CD14-positive monocyte (primary cell): ENCODE results near the gene ICOS. TPM values are rescaled to one million over a fixed set of nuclear protein-coding genes. Genes with fewer than 3 reads are reported as not detected.

Experiments
- DNase-seq, 3 donors: peaks; one replicate each; pipeline ENCODE4 v3.0.0-alpha.2; 2011 to 2022
- H2AFZ ChIP-seq: 2 replicates; pipeline ENCODE4 v1.6.0; 2012; ENCODE audit warnings: mild to moderate bottlenecking, low read depth, low read length, inconsistent platforms; ENCODE audit not compliant: insufficient read depth, poor library complexity, severe bottlenecking
- H3K27ac ChIP-seq, 2 donors: 1 replicate in 1 of 2; 2 replicates in 1 of 2; pipeline ENCODE4 v1.5.1; 2012 to 2013; ENCODE audit warnings: low read length in 2 of 2, control low read depth in 1 of 2, inconsistent platforms in 1 of 2, low read depth in 1 of 2, mild to moderate bottlenecking in 1 of 2
- H3K27me3 ChIP-seq, 2 donors: one replicate each; pipeline versions ENCODE4 v1.6.0 to v1.6.1; 2011 to 2013; ENCODE audit warnings: low read length in 2 of 2; ENCODE audit not compliant: control insufficient read depth in 2 of 2, insufficient read depth in 2 of 2
- H3K36me3 ChIP-seq, 2 donors: replicated peaks in 1 of 2; 1 replicate in 1 of 2; 2 replicates in 1 of 2; pipeline versions ENCODE4 v1.5.1 to v1.6.1; 2012 to 2013; ENCODE audit warnings: low read length in 2 of 2, control low read depth in 1 of 2, inconsistent platforms in 1 of 2, mild to moderate bottlenecking in 1 of 2; ENCODE audit not compliant: insufficient read depth in 2 of 2, control insufficient read depth in 1 of 2
- H3K4me1 ChIP-seq, 2 donors: 1 replicate in 1 of 2; 2 replicates in 1 of 2; pipeline versions ENCODE4 v1.5.1 to v1.6.1; 2012 to 2013; ENCODE audit warnings: low read length in 2 of 2, control low read depth in 1 of 2, inconsistent platforms in 1 of 2, mild to moderate bottlenecking in 1 of 2, moderate library complexity in 1 of 2; ENCODE audit not compliant: insufficient read depth in 2 of 2, control insufficient read depth in 1 of 2
- H3K4me2 ChIP-seq: replicated peaks from 2 replicates; pipeline ENCODE3; 2012; ENCODE audit warnings: low read length, moderate library complexity, mild to moderate bottlenecking; ENCODE audit not compliant: poor library complexity, severe bottlenecking; ENCODE audit errors: extremely low read depth
- H3K4me3 ChIP-seq, 3 experiments: fragments of 200-600 bp in 1 of 3; sonication (generic) in 1 of 3; replicated peaks in 1 of 3; 1 replicate in 2 of 3; 2 replicates in 1 of 3; pipeline ENCODE4 v1.5.1; 2011 to 2013; ENCODE audit warnings: low read length in 3 of 3, mild to moderate bottlenecking in 3 of 3, control low read depth in 2 of 3, low read depth in 2 of 3, inconsistent platforms in 1 of 3, moderate library complexity in 1 of 3
- H3K79me2 ChIP-seq: 2 replicates; pipeline ENCODE4 v1.6.0; 2012; ENCODE audit warnings: mild to moderate bottlenecking, control low read depth, inconsistent platforms, low read length, moderate library complexity; ENCODE audit not compliant: insufficient read depth
- H3K9ac ChIP-seq: 2 replicates; pipeline ENCODE4 v1.6.0; 2017; ENCODE audit warnings: low read length, mild to moderate bottlenecking; ENCODE audit not compliant: insufficient read depth, poor library complexity, severe bottlenecking
- H3K9me3 ChIP-seq, 2 donors: replicated peaks in 1 of 2; 1 replicate in 1 of 2; 2 replicates in 1 of 2; pipeline versions ENCODE4 v1.5.1 to v1.6.1; 2012 to 2013; ENCODE audit warnings: low read length in 2 of 2, control low read depth in 1 of 2; ENCODE audit not compliant: control insufficient read depth in 1 of 2, insufficient read depth in 1 of 2
- H4K20me1 ChIP-seq: 2 replicates; pipeline ENCODE4 v1.6.0; 2012; ENCODE audit warnings: mild to moderate bottlenecking, low read length, control low read depth, moderate library complexity; ENCODE audit not compliant: insufficient read depth
- H3K27ac Mint-ChIP-seq, 7 donors: one replicate each; pipeline ENCODE4 v1.8.0; 2020; ENCODE audit warnings: mild to moderate bottlenecking in 7 of 7, mixed read lengths in 7 of 7, moderate library complexity in 6 of 7, inconsistent platforms in 2 of 7
- H3K27me3 Mint-ChIP-seq, 3 donors: one replicate each; pipeline ENCODE4 v1.8.0; 2021 to 2022; ENCODE audit warnings: low read depth in 3 of 3, mild to moderate bottlenecking in 3 of 3, mixed read lengths in 3 of 3, moderate library complexity in 3 of 3, inconsistent platforms in 1 of 3
- H3K36me3 Mint-ChIP-seq, 2 donors: one replicate each; pipeline ENCODE4 v1.8.0; 2020; ENCODE audit warnings: mixed read lengths in 2 of 2, inconsistent platforms in 1 of 2, mild to moderate bottlenecking in 1 of 2
- H3K4me1 Mint-ChIP-seq: one replicate; pipeline ENCODE4 v1.8.0; 2020; ENCODE audit warnings: mild to moderate bottlenecking, mixed read lengths
- H3K4me3 Mint-ChIP-seq, 2 donors: one replicate each; pipeline ENCODE4 v1.8.0; 2020; ENCODE audit warnings: mild to moderate bottlenecking in 2 of 2, mixed read lengths in 2 of 2, moderate library complexity in 1 of 2
- H3K9me3 Mint-ChIP-seq, 7 donors: one replicate each; pipeline ENCODE4 v1.8.0; 2020 to 2022; ENCODE audit warnings: mixed read lengths in 7 of 7, mild to moderate bottlenecking in 6 of 7, moderate library complexity in 6 of 7, inconsistent platforms in 2 of 7
- CTCF ChIP-seq: fragments of 200-600 bp; IDR thresholded peaks from one replicate; pipeline ENCODE4 v1.8.0; 2022; ENCODE audit warnings: antibody characterized with exemption, mild to moderate bottlenecking
- WGBS: methylation state at CpG from one replicate; pipeline ENCODE4 v1.1.5; 2013; ENCODE audit warnings: missing lambda C conversion rate; ENCODE audit not compliant: insufficient coverage; 5-methylcytosine and 5-hydroxymethylcytosine counted together
- intact Hi-C, 2 donors: fragments of 100-400 bp; cut with micrococcal nuclease; formaldehyde crosslinking; loops; one replicate each; pipeline versions ENCODE4 v1.15.0 to v1.15.1; 2023
- polyA plus RNA-seq, 3 donors: library from polyadenylated mRNA; depleted of rRNA in 1 of 3; unstranded in 2 of 3; stranded (reverse) in 1 of 3; fragments of 300-500 nt in 2 of 3; fragments of >200 nt in 1 of 3; fragmentation: Illumina TruSeq in 2 of 3; gene quantifications; 1 replicate in 2 of 3; 2 replicates in 1 of 3; pipeline ENCODE4 v1.2.3, GENCODE V29; 2012 to 2021

ICOS gene
- polyA plus RNA-seq, 3 donors, result 0.03 to 0.13 TPM; not detected in 1

- Histone ChIP-seq H2AFZ (no peak overlapping the region), H3K9ac (no peak overlapping the region), H3K9me3 (no peaks in the 10 kb centered on the region), H3K4me3 (no peak overlapping the region), H3K36me3 (no peaks in the 10 kb centered on the region), H3K4me1 (peaks cover 2 to 5% of the 10 kb centered on the region in 2 donors), H4K20me1 (no peaks in the 10 kb centered on the region), H3K79me2 (no peaks in the 10 kb centered on the region), H3K4me2 (no peak overlapping the region), H3K27me3 (no peaks in the 10 kb centered on the region), H3K27ac (no peak overlapping the region)
- Mint-ChIP-seq H3K4me3 (no peak overlapping the region), H3K27me3 (peaks cover 2 to 6% (median 4%) of the 10 kb centered on the region in 3 donors), H3K27ac (no peak overlapping the region), H3K9me3 (peaks cover 2 to 13% (median 4%) of the 10 kb centered on the region in 7 donors), H3K36me3 (no peaks in the 10 kb centered on the region), H3K4me1 (peaks cover 9% of the 10 kb centered on the region)
- no peak for DNase-seq
- intact Hi-C loops, result no loop called here
- TF ChIP-seq CTCF, result no peak
- WGBS, result 88% methylated on average over 2 of the region's 3 CpGs
Observed at GRCh38 chr2:204003276-204003990, 66.9 kb downstream of the ICOS start.

GRCh38 chr2:204004912-204005311, 68.3 kb downstream of the ICOS start:
- Mint-ChIP-seq H3K9me3 (peaks cover 2 to 13% (median 4%) of the 10 kb centered on the region in 7 donors), H3K4me1 (no peaks in the 10 kb centered on the region), H3K36me3 (no peaks in the 10 kb centered on the region), H3K27me3 (peaks cover 2 to 6% (median 4%) of the 10 kb centered on the region in 3 donors), H3K4me3 (no peak overlapping the region), H3K27ac (no peak overlapping the region)
- H3K9ac ChIP-seq, result no peak overlapping the region
- no peaks in the 10 kb centered on the region for H3K9me3 ChIP-seq
- no peaks in the 10 kb centered on the region for H4K20me1 ChIP-seq
- no peak for DNase-seq
- no peaks in the 10 kb centered on the region for H3K4me1 ChIP-seq
- no peaks in the 10 kb centered on the region for H3K27me3 ChIP-seq
- no peak overlapping the region for H3K4me2 ChIP-seq
- TF ChIP-seq CTCF, result no peak
- intact Hi-C loops, result no loop called here
- H3K27ac ChIP-seq, result no peak overlapping the region
- no peaks in the 10 kb centered on the region for H3K79me2 ChIP-seq
- no peak overlapping the region for H3K4me3 ChIP-seq
- no peak overlapping the region for H2AFZ ChIP-seq
- no peaks in the 10 kb centered on the region for H3K36me3 ChIP-seq
- WGBS, result no CpG with 5 or more reads among the region's 1 CpG
